GM12801 (cell line): Measurements from ENCODE around the gene ZNF611.

Experiments
- TF ChIP-seq, protein P1 (sequence below): IDR thresholded peaks from one replicate; pipeline ENCODE4 v1.5.1; 2011; ENCODE audit warnings: control low read depth; ENCODE audit not compliant: insufficient read length; ENCODE audit errors: extremely low read depth

The ZNF611 gene

DNA sequence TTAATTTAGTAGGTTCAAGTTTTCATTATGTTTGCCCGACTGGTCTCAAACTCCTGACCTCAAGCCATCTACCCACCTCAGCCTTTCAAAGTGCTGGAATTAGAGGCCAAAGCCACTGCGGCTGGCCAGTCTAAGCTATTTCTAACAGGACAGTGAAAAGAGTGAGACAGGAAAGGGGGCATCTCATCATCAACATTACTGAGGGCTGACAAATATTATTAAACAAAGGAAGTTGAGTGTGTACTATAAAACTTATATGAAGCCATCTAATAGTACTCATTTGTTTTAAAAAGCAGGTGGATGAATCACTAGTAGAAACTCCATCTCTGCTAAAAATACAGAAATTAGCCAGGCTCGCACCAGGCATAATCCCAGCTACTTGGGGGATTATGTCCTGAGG, 24.3 kb downstream of the ZNF611 start:
- TF ChIP-seq, protein P1, sequence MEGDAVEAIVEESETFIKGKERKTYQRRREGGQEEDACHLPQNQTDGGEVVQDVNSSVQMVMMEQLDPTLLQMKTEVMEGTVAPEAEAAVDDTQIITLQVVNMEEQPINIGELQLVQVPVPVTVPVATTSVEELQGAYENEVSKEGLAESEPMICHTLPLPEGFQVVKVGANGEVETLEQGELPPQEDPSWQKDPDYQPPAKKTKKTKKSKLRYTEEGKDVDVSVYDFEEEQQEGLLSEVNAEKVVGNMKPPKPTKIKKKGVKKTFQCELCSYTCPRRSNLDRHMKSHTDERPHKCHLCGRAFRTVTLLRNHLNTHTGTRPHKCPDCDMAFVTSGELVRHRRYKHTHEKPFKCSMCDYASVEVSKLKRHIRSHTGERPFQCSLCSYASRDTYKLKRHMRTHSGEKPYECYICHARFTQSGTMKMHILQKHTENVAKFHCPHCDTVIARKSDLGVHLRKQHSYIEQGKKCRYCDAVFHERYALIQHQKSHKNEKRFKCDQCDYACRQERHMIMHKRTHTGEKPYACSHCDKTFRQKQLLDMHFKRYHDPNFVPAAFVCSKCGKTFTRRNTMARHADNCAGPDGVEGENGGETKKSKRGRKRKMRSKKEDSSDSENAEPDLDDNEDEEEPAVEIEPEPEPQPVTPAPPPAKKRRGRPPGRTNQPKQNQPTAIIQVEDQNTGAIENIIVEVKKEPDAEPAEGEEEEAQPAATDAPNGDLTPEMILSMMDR, result no peak

DNA sequence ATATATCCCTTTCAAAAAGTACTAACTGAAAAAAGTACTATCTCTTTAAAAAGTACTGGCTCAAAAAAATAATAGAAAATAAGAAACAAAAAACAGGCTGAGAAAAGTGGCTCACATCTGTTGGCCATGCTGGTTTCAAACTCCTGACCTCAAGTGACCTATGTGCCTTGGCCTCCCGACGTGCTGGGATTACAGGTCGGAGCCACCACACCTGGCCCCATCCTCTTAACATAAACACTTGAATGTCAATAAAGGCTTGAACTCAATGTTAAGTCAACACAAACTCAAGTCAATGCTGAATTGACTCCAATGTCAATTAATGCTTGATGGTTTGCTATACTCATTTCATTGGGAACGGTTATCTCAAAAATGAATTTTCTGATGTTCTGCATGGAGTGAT, 30.9 kb downstream of the ZNF611 start:
- TF ChIP-seq, protein P1, result no peak

DNA sequence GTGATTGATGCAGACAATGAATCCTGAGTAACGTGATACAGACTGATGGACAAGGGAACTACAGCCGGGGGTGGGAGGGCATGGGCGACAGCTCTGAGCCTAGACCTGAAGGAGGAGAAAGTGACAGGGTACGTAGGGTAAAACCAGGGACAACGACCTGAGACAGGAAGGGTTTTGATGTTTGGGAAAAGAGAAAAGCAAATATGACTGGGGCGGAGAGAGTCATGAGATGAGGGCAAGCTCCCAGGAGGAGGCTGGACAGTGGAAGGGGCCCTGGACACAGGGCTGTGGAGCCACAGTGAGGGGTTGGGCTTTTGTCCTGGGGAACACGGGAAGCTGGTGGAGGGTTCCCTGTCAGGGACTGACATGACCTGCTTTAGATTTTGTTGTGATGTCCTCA, 34.2 kb downstream of the ZNF611 start:
- TF ChIP-seq, protein P1, result no peak

DNA sequence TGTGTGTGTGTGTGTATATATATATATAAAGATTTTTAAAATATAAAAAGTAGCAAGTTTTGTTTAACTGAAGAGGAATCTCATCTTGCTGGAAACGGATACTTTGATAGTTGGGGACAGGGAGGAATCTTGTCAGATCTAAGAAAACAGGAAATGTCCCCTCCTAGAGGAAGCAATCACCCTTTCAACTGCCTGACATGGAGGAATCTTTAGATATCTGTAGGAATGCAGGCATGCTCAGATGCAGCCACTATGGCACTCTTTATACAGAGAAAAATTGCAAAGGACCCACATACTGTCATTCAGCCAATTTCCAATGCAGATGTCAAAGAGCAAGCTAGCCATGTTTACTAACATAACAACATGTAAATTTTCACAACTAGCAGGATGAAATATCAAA, 38.8 kb downstream of the ZNF611 start:
- TF ChIP-seq, protein P1, result no peak

DNA sequence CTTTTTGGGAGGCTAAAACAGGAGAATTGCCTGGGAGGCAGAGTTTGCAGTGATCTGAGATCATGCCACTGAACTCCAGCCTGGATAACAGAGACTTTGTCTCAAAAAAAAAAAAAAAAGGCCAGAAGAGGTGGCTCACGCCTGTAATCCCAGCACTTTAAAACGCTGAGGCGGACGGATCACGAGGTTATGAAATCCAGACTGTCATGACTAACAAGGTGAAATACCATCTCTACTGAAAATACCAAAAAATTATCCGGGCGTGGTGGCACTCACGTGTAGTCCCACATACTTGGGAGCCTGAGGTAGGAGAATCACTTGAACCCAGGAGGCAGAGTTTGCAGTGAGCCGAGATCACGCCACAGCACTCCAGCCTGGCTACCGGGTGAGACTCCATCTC, 39.9 kb downstream of the ZNF611 start:
- TF ChIP-seq, protein P1, result no peak

DNA sequence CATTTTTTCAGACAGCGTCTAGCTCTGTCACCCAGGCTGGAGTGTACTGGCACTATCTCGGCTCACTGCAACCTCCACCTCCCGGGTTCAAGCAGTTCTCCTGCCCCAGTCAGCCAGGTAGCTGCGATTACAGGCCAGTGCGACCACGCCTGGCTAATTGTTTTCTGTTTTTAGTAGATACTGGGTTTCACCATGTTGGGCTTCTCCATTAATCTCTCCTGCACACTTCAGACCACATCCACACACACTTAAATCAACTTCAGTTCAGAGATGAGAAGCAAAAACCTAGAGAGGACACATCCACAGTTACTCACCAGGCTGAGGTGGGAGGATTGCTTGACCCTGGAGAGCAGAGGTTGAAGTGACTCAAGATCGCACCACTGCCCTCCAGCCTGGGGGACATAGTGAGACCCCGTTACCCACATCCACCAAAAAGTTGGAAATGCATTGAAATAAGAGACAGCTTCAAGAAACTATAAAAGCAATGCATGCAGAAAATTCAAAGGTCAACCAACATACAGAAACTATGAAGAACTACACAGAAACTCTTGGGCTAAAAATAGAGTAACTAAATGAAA, 42.3 kb downstream of the ZNF611 start:
- TF ChIP-seq, protein P1, result no peak

DNA sequence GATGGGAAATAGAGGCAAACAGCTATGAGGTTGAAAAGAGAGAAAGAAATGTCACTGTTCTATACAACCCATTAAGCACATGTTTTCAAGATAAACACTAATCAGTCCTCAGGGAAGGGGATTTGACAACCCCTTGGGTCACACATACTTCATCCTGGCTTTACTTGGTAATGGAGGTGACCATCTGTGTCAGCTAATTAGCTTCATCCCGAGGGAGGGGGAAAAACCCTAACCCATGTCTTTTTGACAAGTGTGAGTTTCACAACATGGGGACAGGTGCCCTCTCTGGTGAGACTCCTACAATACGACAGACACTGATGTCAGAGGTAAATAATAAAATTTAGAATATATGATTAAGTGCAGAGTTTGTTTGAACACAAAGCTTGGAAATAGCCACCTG, 43.1 kb downstream of the ZNF611 start:
- TF ChIP-seq, protein P1, result no peak
